Kidney epithelial cell (primary cell): Measurements from ENCODE around the gene ATP12A. TPM values are rescaled to one million over a fixed set of nuclear protein-coding genes. Genes with fewer than 3 reads are reported as not detected.

Source experiments
- DNase-seq: peaks from one replicate; pipeline ENCODE4 v3.0.0-alpha.2; 2010; ENCODE audit warnings: low read depth
- H3K27me3 ChIP-seq: 2 replicates; pipeline ENCODE4 v1.6.0; 2011; ENCODE audit warnings: low read length; ENCODE audit not compliant: control insufficient read depth, insufficient read depth
- H3K36me3 ChIP-seq: 2 replicates; pipeline ENCODE4 v1.5.1; 2011; ENCODE audit warnings: low read length; ENCODE audit not compliant: control insufficient read depth, insufficient read depth
- H3K4me3 ChIP-seq: 2 replicates; pipeline ENCODE4 v1.5.1; 2011; ENCODE audit warnings: low read depth, mild to moderate bottlenecking, control low read depth, low read length
- CTCF ChIP-seq: IDR thresholded peaks from 2 replicates; pipeline ENCODE4 v1.5.1; 2011; ENCODE audit warnings: mild to moderate bottlenecking, moderate library complexity, low read length, control low read depth, inconsistent platforms; ENCODE audit not compliant: insufficient read depth, poor library complexity, severe bottlenecking
- total RNA-seq: library from RNA; depleted of rRNA; stranded (reverse); fragments of >200 nt; gene quantifications from 2 replicates; pipeline ENCODE4 v1.2.3, GENCODE V29; 2015

Gene ATP12A
- total RNA-seq, 1 donor from 2014 or later = 0.04 TPM

GRCh38 chr13:24740014-24740890 is 60.0 kb downstream of the ATP12A start:
- no peak for DNase-seq
- peaks cover 21% of the 10 kb centered on the region for H3K27me3 ChIP-seq
- no peak overlapping the region for H3K4me3 ChIP-seq
- H3K36me3 ChIP-seq = no peaks in the 10 kb centered on the region
- TF ChIP-seq CTCF = no peak

GRCh38 chr13:24741016-24741662 is 60.9 kb downstream of the ATP12A start:
- TF ChIP-seq CTCF = no peak
- Histone ChIP-seq H3K36me3 (no peaks in the 10 kb centered on the region), H3K27me3 (peaks cover 30% of the 10 kb centered on the region), H3K4me3 (no peak overlapping the region)
- no peak for DNase-seq

- TF ChIP-seq CTCF = no peak
- peaks cover 36% of the 10 kb centered on the region for H3K27me3 ChIP-seq
- no peaks in the 10 kb centered on the region for H3K36me3 ChIP-seq
- no peak for DNase-seq
- no peak overlapping the region for H3K4me3 ChIP-seq
These were observed 61.6 kb downstream of the ATP12A start for GRCh38 chr13:24741791-24742190.

- Histone ChIP-seq H3K4me3 (no peak overlapping the region), H3K36me3 (no peaks in the 10 kb centered on the region), H3K27me3 (peaks cover 41% of the 10 kb centered on the region)
- DNase-seq = no peak
- TF ChIP-seq CTCF = no peak
These were observed 62.1 kb downstream of the ATP12A start for GRCh38 chr13:24742294-24742693.

GRCh38 chr13:24742977-24743376 is 62.8 kb downstream of the ATP12A start:
- no peak overlapping the region for H3K4me3 ChIP-seq
- no peak for DNase-seq
- no peak for TF ChIP-seq CTCF
- no peaks in the 10 kb centered on the region for H3K36me3 ChIP-seq
- peaks cover 48% of the 10 kb centered on the region for H3K27me3 ChIP-seq
